GM18526 (cell line): Measurements from ENCODE around the gene SHOC2.

Experiments
- POLR2A ChIP-seq: IDR thresholded peaks from 3 replicates; pipeline ENCODE4 v1.6.1; 2011; ENCODE audit not compliant: insufficient read length; ENCODE audit errors: extremely low read depth

Gene SHOC2

GRCh38 chr10:110919971-110920881 lies 822 bp downstream of the SHOC2 start:
- TF ChIP-seq POLR2A = no peak

GRCh38 chr10:110923856-110924493 lies 4.6 kb downstream of the SHOC2 start:
- TF ChIP-seq POLR2A = no peak

DNA sequence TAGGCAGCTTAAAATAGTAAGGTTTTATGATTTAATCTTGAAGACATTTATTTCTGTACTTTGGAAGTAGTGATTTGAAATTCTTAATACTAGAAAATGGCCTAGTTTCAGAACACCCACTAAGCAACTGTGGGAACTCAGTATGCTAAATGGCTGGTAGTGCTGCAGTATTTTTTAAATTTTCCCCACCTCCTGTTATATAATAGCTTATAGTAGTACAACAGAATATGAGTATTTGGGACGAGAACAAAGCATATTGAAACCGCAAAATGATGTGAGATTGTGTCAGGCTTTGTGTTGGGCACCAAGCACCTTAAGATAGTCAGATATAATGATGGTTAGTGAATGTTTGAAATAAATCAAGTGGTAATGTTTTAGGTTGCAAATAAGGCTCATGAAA lies 8.1 kb downstream of the SHOC2 start:
- TF ChIP-seq POLR2A = no peak

DNA sequence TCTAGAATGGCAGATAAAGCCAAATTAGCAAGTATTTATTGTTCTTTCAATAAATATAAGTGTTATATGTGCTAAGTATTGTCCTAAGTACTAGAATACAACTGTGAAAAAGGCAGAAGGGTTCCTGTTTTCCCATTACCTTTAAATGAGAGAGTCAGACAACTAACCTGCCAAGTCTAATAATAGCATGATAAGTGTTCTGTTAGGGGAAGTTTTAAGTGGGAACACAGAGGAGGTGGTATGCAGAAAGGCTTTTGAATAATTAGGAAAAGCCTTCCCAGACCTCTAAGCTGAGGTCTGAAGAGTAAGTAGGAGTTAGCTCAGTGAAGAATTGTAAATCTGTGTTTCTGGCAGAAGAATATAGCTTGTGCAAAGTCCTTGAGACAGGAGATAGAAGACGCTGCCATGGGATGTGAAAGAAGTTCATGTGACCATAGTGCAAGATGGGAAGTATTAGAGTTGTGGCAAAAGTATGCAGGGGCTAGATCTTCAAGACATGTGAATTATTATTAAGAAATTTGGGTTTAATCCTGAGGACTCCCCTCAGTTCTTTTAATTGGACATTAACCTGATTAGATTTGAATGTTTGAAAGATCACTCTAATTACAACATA lies 12.5 kb downstream of the SHOC2 start:
- TF ChIP-seq POLR2A = no peak

GRCh38 chr10:110932505-110933180 lies 13.2 kb downstream of the SHOC2 start:
- TF ChIP-seq POLR2A = no peak

GRCh38 chr10:110936757-110937156 lies 17.4 kb downstream of the SHOC2 start:
- TF ChIP-seq POLR2A = no peak

DNA sequence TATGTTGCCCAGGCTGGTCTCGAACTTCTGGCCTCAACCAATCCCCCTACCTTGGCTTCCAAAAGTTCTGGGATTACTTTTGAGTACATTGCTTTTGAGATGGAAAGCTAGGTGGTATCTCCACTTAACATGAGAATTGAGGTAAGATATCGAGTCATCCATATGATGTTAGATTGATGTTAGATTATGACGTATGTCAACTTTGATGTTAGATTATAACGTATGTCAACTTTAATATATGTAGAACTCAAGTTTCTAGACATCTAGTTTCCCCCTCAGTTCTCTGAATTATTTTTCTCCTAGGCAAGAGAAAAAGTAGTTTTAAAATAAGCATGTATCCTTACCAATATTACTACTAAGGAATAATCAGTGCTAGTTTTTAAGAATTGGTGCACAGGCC lies 20.0 kb downstream of the SHOC2 start:
- no peak for TF ChIP-seq POLR2A

- TF ChIP-seq POLR2A = no peak
Observed at GRCh38 chr10:110944792-110945396, 25.5 kb downstream of the SHOC2 start.

DNA sequence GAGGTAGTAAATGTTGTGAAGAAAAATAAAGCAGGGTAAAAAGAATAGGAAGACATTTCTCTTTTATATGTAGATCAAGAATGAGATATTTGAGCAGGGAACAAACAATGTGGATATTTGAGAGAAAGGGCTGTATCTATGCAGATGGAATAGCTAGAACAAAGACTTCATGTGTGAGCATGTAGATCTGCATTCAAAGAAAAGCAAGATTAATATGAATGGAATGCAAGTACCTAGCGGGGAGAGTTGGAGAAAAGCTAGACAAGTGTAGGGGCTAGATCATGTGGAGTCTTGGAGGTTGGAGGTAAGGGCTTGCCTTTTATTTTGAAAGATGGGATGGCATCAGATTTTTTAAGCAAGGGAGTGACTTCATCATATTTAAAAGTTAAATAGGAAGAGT lies 27.1 kb downstream of the SHOC2 start:
- TF ChIP-seq POLR2A = no peak

- TF ChIP-seq POLR2A = no peak
Observed at GRCh38 chr10:110947061-110947595, 27.7 kb downstream of the SHOC2 start.

DNA sequence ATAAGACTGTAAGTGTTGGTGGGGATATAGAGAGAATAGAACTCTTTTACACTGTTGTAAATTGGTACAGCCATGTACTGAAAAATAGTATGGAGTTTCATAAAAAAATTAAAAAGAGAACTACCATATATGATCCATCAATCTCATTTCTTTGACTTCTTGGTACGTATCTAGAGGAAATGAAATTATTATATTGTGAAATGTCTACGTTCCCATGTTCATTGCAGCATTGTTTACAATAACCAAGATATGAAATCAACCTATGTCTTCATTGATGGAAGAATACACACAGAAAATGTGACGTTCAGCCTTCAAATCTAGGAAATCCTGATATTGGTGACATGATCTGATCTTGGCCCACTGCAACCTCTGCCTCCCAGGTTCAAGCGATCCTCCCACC lies 32.0 kb downstream of the SHOC2 start:
- TF ChIP-seq POLR2A = no peak

GRCh38 chr10:110957606-110958005 lies 38.2 kb downstream of the SHOC2 start:
- no peak for TF ChIP-seq POLR2A

- TF ChIP-seq POLR2A = no peak
Observed at GRCh38 chr10:110959379-110960332, 40.3 kb downstream of the SHOC2 start.

DNA sequence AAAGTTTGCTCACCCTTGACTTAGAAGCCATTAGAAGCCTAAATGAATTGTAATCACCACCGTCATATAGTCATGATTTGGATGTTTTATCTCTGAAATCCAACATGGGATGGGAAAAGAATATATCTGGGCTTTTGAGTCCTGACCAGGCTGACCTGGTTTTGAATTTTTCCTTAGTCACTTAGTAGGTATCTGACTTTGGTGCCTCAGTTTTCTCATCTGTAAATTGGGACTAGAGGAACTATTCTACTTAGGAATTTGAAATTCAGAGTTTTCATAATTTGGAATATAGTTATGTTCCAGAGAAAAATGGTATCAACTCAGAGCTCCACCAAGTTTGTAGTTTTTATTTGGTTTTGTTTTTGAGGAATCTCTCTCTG lies 40.9 kb downstream of the SHOC2 start:
- TF ChIP-seq POLR2A = no peak
